Activated CD4-positive, CD25-positive, alpha-beta regulatory T cell treated with anti-CD3 and anti-CD28 coated beads, Interleukin-2, amount 50 U/mL, for 72 hours (primary cell): ENCODE measurements around the gene AIM2.

Source experiments
- DNase-seq: peaks from one replicate; pipeline ENCODE4 v3.0.0; 2021

AIM2 gene

GRCh38 chr1:159014003-159014571, 62.5 kb downstream of the AIM2 start:
- DNase-seq, result no peak

DNA sequence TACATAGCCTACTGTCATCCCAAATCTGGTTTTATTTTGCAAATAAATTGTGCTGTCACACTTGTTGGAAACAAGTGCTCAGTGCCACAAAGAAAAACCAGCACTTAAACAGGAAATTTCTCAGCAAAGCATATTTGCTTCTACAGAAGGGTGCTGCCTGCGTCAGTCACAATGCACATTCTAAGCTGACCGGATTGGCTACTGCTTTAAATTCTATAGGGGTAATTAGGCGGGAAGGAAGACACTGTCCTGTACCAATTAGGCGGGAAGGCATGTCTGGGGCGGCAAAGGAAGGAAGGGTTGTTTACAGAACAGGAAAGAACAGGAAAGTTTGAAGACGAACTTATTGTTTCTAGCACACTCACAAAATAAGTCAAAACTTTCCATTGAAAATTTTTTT, 64.1 kb downstream of the AIM2 start:
- DNase-seq, result no peak
